HEK293 (cell line): ENCODE data around the gene TMEM174.

ENCODE experiments used
- WT1 ChIP-seq: fragments of 450-650 bp; formaldehyde crosslinking; IDR thresholded peaks from 2 replicates; pipeline ENCODE4 v1.5.1; 2016; ENCODE audit warnings: missing biosample characterization, missing genetic modification characterization
- ZNF623 ChIP-seq: fragments of 450-650 bp; formaldehyde crosslinking; IDR thresholded peaks from 2 replicates; pipeline ENCODE4 v1.5.1; 2016; ENCODE audit warnings: missing biosample characterization, missing genetic modification characterization
- ZNF639 ChIP-seq: fragments of 450-650 bp; formaldehyde crosslinking; IDR thresholded peaks from 2 replicates; pipeline ENCODE4 v1.5.1; 2016; ENCODE audit warnings: missing biosample characterization, missing genetic modification characterization
- ZNF76 ChIP-seq: fragments of 450-650 bp; formaldehyde crosslinking; IDR thresholded peaks from 2 replicates; pipeline ENCODE4; 2016; ENCODE audit warnings: low read depth, missing biosample characterization, missing genetic modification characterization, borderline replicate concordance
- TF ChIP-seq, protein P1 (sequence below): fragments of 450-650 bp; formaldehyde crosslinking; IDR thresholded peaks from 2 replicates; pipeline ENCODE4 v1.5.1; 2016; ENCODE audit warnings: missing biosample characterization, missing genetic modification characterization

- TF ChIP-seq ZNF639 = no peak
- TF ChIP-seq ZNF623 (tag by site-specific recombination) = no peak
- TF ChIP-seq, protein P1, sequence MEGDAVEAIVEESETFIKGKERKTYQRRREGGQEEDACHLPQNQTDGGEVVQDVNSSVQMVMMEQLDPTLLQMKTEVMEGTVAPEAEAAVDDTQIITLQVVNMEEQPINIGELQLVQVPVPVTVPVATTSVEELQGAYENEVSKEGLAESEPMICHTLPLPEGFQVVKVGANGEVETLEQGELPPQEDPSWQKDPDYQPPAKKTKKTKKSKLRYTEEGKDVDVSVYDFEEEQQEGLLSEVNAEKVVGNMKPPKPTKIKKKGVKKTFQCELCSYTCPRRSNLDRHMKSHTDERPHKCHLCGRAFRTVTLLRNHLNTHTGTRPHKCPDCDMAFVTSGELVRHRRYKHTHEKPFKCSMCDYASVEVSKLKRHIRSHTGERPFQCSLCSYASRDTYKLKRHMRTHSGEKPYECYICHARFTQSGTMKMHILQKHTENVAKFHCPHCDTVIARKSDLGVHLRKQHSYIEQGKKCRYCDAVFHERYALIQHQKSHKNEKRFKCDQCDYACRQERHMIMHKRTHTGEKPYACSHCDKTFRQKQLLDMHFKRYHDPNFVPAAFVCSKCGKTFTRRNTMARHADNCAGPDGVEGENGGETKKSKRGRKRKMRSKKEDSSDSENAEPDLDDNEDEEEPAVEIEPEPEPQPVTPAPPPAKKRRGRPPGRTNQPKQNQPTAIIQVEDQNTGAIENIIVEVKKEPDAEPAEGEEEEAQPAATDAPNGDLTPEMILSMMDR (tag by site-specific recombination) = no peak
- no peak for TF ChIP-seq ZNF76 (tag by site-specific recombination)
- TF ChIP-seq WT1 = no peak
Measured at GRCh38 chr5:73179730-73180129, 6.7 kb downstream of the TMEM174 start.
